Measurements from ENCODE around the gene DNAL1.

DNA sequence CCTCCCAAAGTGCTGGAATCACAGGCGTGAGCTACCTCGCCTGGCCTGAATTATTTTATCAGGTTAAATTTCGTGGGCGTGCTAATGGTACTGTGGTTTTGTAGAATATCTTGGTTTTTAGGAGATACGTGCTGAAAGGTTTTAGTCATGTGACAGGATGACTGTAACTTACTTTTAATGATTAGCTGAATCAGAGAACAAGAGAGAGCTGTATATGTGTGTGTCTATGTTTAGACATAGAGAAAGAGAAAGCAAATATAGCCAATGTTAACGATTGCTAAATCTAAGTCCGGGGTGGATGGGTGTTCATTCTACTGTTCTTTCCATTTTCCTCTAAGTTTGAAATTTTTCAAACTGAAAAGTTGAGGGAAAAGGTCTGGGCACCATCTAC is 78.6 kb downstream of the DNAL1 start:
- no peak for TF ChIP-seq EZH2phosphoT487 (IDR thresholded peaks at IDR 0.05)
- TF ChIP-seq, protein P1, sequence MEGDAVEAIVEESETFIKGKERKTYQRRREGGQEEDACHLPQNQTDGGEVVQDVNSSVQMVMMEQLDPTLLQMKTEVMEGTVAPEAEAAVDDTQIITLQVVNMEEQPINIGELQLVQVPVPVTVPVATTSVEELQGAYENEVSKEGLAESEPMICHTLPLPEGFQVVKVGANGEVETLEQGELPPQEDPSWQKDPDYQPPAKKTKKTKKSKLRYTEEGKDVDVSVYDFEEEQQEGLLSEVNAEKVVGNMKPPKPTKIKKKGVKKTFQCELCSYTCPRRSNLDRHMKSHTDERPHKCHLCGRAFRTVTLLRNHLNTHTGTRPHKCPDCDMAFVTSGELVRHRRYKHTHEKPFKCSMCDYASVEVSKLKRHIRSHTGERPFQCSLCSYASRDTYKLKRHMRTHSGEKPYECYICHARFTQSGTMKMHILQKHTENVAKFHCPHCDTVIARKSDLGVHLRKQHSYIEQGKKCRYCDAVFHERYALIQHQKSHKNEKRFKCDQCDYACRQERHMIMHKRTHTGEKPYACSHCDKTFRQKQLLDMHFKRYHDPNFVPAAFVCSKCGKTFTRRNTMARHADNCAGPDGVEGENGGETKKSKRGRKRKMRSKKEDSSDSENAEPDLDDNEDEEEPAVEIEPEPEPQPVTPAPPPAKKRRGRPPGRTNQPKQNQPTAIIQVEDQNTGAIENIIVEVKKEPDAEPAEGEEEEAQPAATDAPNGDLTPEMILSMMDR (IDR thresholded peaks at IDR 0.05): no peak
